K562 (cell line): ENCODE data around the gene PRKG2. TPM values are rescaled to one million over a fixed set of nuclear protein-coding genes. Genes with fewer than 3 reads are reported as not detected.

Experiments
- ATAC-seq: fragments of 200-7000 bp; cut with Tn5 transposase; 3 replicates; pipeline ENCODE4 v1.9.1; 2020; ENCODE audit warnings: moderate library complexity
- BruUV-seq: library from RNA; stranded (reverse); fragments of 400-500 nt; replicated peaks from 2 replicates; lab custom pipeline; 2021; lab: Mats Ljungman, UMichigan
- CTCF ChIA-PET: fragments of 300-600 bp; formaldehyde crosslinking; extraction: SDS; loops from one replicate; lab custom pipeline; 2021; ENCODE audit warnings: low intra/inter-chr PET ratio; lab: Yijun Ruan, JAX
- POLR2A ChIA-PET: fragments of 300-600, 350-650 bp; sonication (Branson Sonifier 250); formaldehyde crosslinking; extraction: SDS; loops from one replicate; lab custom pipeline; 2021; ENCODE audit warnings: antibody characterized with exemption, inconsistent platforms; lab: Yijun Ruan, JAX
- DNase-seq, 4 experiments: peaks; one replicate each; pipeline versions ENCODE4 v3.0.0 to v3.0.0-alpha.2; 2011 to 2018; ENCODE audit warnings: low spot score in 3 of 4, mixed read lengths in 3 of 4; ENCODE audit errors: extremely low read depth in 1 of 4
- FAIRE-seq: peaks from 2 replicates; lab custom pipeline; 2011; peaks lifted over from hg19 to GRCh38; lab: Jason Lieb, UNC
- H2AFZ ChIP-seq: 2 replicates; pipeline ENCODE4 v1.6.0; 2011; ENCODE audit warnings: low read depth, low read length, control low read depth, inconsistent platforms
- H3K27ac ChIP-seq: fragments of 200-600 bp; 3 replicates; pipeline ENCODE4 v1.8.0; 2011; ENCODE audit warnings: low read depth, mild to moderate bottlenecking, control low read depth, inconsistent platforms, low read length, moderate library complexity, mixed read lengths; ENCODE audit errors: extremely low read depth
- H3K27me3 ChIP-seq, 2 experiments: fragments of 300-600 bp in 1 of 2; 2 replicates in 1 of 2; 3 replicates in 1 of 2; pipeline versions ENCODE4 v1.6.0 to v1.8.0; 2011; ENCODE audit warnings: inconsistent platforms in 2 of 2, low read length in 2 of 2, mild to moderate bottlenecking in 1 of 2, mixed read lengths in 1 of 2, moderate library complexity in 1 of 2; ENCODE audit not compliant: control insufficient read depth in 2 of 2, insufficient read depth in 2 of 2
- H3K36me3 ChIP-seq: fragments of 300-600 bp; 3 replicates; pipeline ENCODE4 v1.8.0; 2011; ENCODE audit warnings: mild to moderate bottlenecking, low read length, inconsistent platforms; ENCODE audit not compliant: control insufficient read depth, insufficient read depth
- H3K4me1 ChIP-seq, 2 experiments: fragments of 200-600 bp in 1 of 2; replicated peaks in 1 of 2; 2 replicates in 1 of 2; 3 replicates in 1 of 2; pipeline versions ENCODE4 v1.5.1 to v1.8.0; 2011; ENCODE audit warnings: inconsistent platforms in 2 of 2, low read length in 2 of 2, mild to moderate bottlenecking in 1 of 2, mixed read lengths in 1 of 2, moderate library complexity in 1 of 2; ENCODE audit not compliant: control insufficient read depth in 2 of 2, insufficient read depth in 2 of 2
- H3K4me2 ChIP-seq: 2 replicates; pipeline ENCODE4 v1.6.1; 2011; ENCODE audit warnings: low read length, control low read depth, inconsistent platforms, mixed read lengths; ENCODE audit not compliant: insufficient read depth
- H3K4me3 ChIP-seq: fragments of 200-600 bp; sonication (generic), shearing (Covaris generic); 2 replicates; pipeline ENCODE4 v1.5.1; 2016; ENCODE audit warnings: control low read depth, inconsistent platforms
- H3K79me2 ChIP-seq: fragments of 200-600 bp; 3 replicates; pipeline ENCODE4 v1.8.0; 2011; ENCODE audit warnings: low read length, inconsistent platforms; ENCODE audit not compliant: control insufficient read depth, insufficient read depth
- H3K9ac ChIP-seq, 2 experiments: 2 replicates each; pipeline versions ENCODE4 v1.6.0 to v1.6.1; 2011; ENCODE audit warnings: low read depth in 2 of 2, low read length in 2 of 2, control low read depth in 1 of 2, inconsistent platforms in 1 of 2, mild to moderate bottlenecking in 1 of 2, mixed read lengths in 1 of 2; ENCODE audit not compliant: insufficient read depth in 1 of 2
- H3K9me1 ChIP-seq: one replicate; pipeline ENCODE4 v1.6.0; 2011; ENCODE audit warnings: inconsistent platforms, mild to moderate bottlenecking, low read length, moderate library complexity; ENCODE audit not compliant: control insufficient read depth, insufficient read depth
- H3K9me3 ChIP-seq: replicated peaks from 2 replicates; pipeline ENCODE4 v1.5.1; 2011; ENCODE audit warnings: low read depth, low read length, inconsistent platforms; ENCODE audit not compliant: control insufficient read depth, insufficient read depth
- H4K20me1 ChIP-seq: replicated peaks from 2 replicates; pipeline ENCODE4 v1.6.1; 2011; ENCODE audit warnings: low read length, inconsistent platforms, mixed read lengths; ENCODE audit not compliant: control insufficient read depth, insufficient read depth
- CBX5 ChIP-seq: IDR thresholded peaks from 2 replicates; pipeline ENCODE4 v1.6.1; 2014; ENCODE audit warnings: low read depth, borderline replicate concordance
- FOXA1 ChIP-seq: fragments of 450-650 bp; IDR thresholded peaks from 2 replicates; pipeline ENCODE4 v1.6.1; 2016; ENCODE audit warnings: mild to moderate bottlenecking, borderline replicate concordance
- GTF2E2 ChIP-seq: fragments of 200-800 bp; sonication (Bioruptor generic); IDR thresholded peaks from 2 replicates; pipeline ENCODE4 v1.6.1; 2016; ENCODE audit warnings: missing genetic modification characterization, missing compliant biosample characterization
- KDM4B ChIP-seq, 2 experiments: fragments of 450-650 bp in 1 of 2; sonication (generic) in 1 of 2; IDR thresholded peaks; 2 replicates each; pipeline ENCODE4 v1.6.1; 2016 to 2017; ENCODE audit warnings: borderline replicate concordance in 2 of 2, antibody characterized with exemption in 1 of 2, low read depth in 1 of 2, mild to moderate bottlenecking in 1 of 2
- RBM14 ChIP-seq: fragments of 200-400 bp; formaldehyde crosslinking; IDR thresholded peaks from 2 replicates; pipeline ENCODE4 v1.6.1; 2018; ENCODE audit warnings: low read depth, mild to moderate bottlenecking, low read length, moderate library complexity, borderline replicate concordance; ENCODE audit not compliant: insufficient read depth
- SREBF2 ChIP-seq: sonication (generic); formaldehyde crosslinking; IDR thresholded peaks from 2 replicates; pipeline ENCODE4 v1.4.0; 2020; ENCODE audit warnings: mild to moderate bottlenecking, missing genetic modification reagents
- SRSF9 ChIP-seq: fragments of 200-400 bp; formaldehyde crosslinking; IDR thresholded peaks from 2 replicates; pipeline ENCODE4 v1.6.1; 2017; ENCODE audit warnings: low read depth, low read length, borderline replicate concordance
- THRA ChIP-seq: fragments of 450-650 bp; IDR thresholded peaks from 2 replicates; pipeline ENCODE4 v1.6.1; 2017; ENCODE audit warnings: mild to moderate bottlenecking, moderate library complexity
- ZNF197 ChIP-seq: fragments of 200-800 bp; sonication (Bioruptor generic); IDR thresholded peaks from 2 replicates; pipeline ENCODE4 v1.6.1; 2016; ENCODE audit warnings: low read depth, missing genetic modification characterization, missing compliant biosample characterization
- ZNF75A ChIP-seq: fragments of 450-650 bp; formaldehyde crosslinking; IDR thresholded peaks from 2 replicates; pipeline ENCODE4 v1.4.0; 2020; ENCODE audit warnings: mild to moderate bottlenecking
- WGBS: fragments of 100-300 bp; shearing (Covaris generic); methylation state at CpG from one replicate; pipeline ENCODE4 v1.1.6; 2016; ENCODE audit warnings: low coverage, mixed read lengths; ENCODE audit not compliant: insufficient coverage; ENCODE audit errors: missing lambda C conversion rate; 5-methylcytosine and 5-hydroxymethylcytosine counted together
- in situ Hi-C: fragments of 300-500 bp; cut with MboI; formaldehyde crosslinking; loops from 4 replicates; pipeline ENCODE4 v1.15.0; 2018; ENCODE audit warnings: inconsistent platforms, mixed read lengths
- intact Hi-C: fragments of 100-400 bp; cut with micrococcal nuclease; formaldehyde crosslinking; loops from 2 replicates; pipeline ENCODE4 v1.14.2; 2022
- polyA plus RNA-seq, 8 experiments: library from polyadenylated mRNA; depleted of rRNA in 4 of 8; stranded (reverse) in 5 of 8; unstranded in 3 of 8; fragments of >200 nt; fragmentation: Nextera tagmentation in 2 of 8; fragmentation: Illumina TruSeq in 1 of 8; extraction: Ambion mirVana in 2 of 8; extraction: Trizol in 1 of 8; gene quantifications; 2 replicates each; pipeline versions ENCODE4 v1.2.1 to v1.2.3, GENCODE V29; 2011 to 2014; ENCODE audit warnings: inconsistent platforms in 1 of 8, missing spikeins in 1 of 8
- total RNA-seq, 7 experiments: library from RNA; depleted of rRNA in 6 of 7; stranded (reverse); fragments of >200 nt in 6 of 7; fragmentation: Illumina TruSeq in 2 of 7; extraction: Trizol in 2 of 7; gene quantifications; 2 replicates each; pipeline versions ENCODE4 v1.2.1 to v1.2.3, GENCODE V29; 2011 to 2021; ENCODE audit warnings: low replicate concordance in 1 of 7
- TF ChIP-seq, protein P1 (sequence below): fragments of 450-650 bp; formaldehyde crosslinking; IDR thresholded peaks from 2 replicates; pipeline ENCODE4 v1.4.0; 2022; ENCODE audit warnings: missing genetic modification characterization

The PRKG2 gene
- total and polyA plus RNA-seq, 9 of the 15 experiments (the other 6 are each of a cell fraction or from before 2014, with no cell fraction given): 0.01 to 0.68 (median 0.34) TPM

- H3K4me1 ChIP-seq: no peaks in the 10 kb centered on the region
- no TSS peak for BruUV-seq
- ATAC-seq (no peak), FAIRE-seq (no peak), DNase-seq (no peak)
- no peak for TF ChIP-seq KDM4B (IDR thresholded peaks at IDR 0.05; ENCODE audit: borderline replicate concordance in 2 of 2, low read depth in 1 of 2)
- TF ChIP-seq, protein P1, sequence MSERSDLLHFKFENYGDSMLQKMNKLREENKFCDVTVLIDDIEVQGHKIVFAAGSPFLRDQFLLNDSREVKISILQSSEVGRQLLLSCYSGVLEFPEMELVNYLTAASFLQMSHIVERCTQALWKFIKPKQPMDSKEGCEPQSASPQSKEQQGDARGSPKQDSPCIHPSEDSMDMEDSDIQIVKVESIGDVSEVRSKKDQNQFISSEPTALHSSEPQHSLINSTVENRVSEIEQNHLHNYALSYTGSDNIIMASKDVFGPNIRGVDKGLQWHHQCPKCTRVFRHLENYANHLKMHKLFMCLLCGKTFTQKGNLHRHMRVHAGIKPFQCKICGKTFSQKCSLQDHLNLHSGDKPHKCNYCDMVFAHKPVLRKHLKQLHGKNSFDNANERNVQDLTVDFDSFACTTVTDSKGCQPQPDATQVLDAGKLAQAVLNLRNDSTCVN (CRISPR knock-in tag): no peak
- TF ChIP-seq THRA: no peak
- no peak for TF ChIP-seq GTF2E2 (tag)
- no peak for TF ChIP-seq SREBF2 (CRISPR knock-in tag)
- TF ChIP-seq SRSF9: no peak
- TF ChIP-seq ZNF197 (CRISPR knock-in tag): no peak
- TF ChIP-seq CBX5: no peak
- no peak for TF ChIP-seq ZNF75A (CRISPR knock-in tag)
- no peak for TF ChIP-seq RBM14
- TF ChIP-seq FOXA1: no peak
- in situ Hi-C loops: no loop called here
- no peak overlapping the region for H3K9ac ChIP-seq
- H3K36me3 ChIP-seq: no peaks in the 10 kb centered on the region
- no peak overlapping the region for H3K4me3 ChIP-seq
- intact Hi-C loops: loop anchor here (10.0 kb wide), 1 partner anchor 435 kb away; no protein-coding TSS in a partner anchor
- CTCF ChIA-PET: no interaction called here
- H3K79me2 ChIP-seq: no peaks in the 10 kb centered on the region
- no peak overlapping the region for H2AFZ ChIP-seq
- H4K20me1 ChIP-seq: no peaks in the 10 kb centered on the region
- WGBS: 0% methylated on average over 3 of the region's 3 CpGs
- POLR2A ChIA-PET: no interaction called here
- no peaks in the 10 kb centered on the region for H3K27me3 ChIP-seq
- H3K9me1 ChIP-seq: no peaks in the 10 kb centered on the region
- H3K27ac ChIP-seq: no peak overlapping the region
- H3K9me3 ChIP-seq: no peaks in the 10 kb centered on the region
- no peak overlapping the region for H3K4me2 ChIP-seq
Observed at GRCh38 chr4:81049907-81050306, 165.1 kb downstream of the PRKG2 start.
